IMR-90 (cell line): ENCODE results near the gene LTB4R. TPM values are rescaled to one million over a fixed set of nuclear protein-coding genes. Genes with fewer than 3 reads are reported as not detected.

Experiments
- ATAC-seq: fragments of 200-7000 bp; cut with Tn5 transposase; 2 replicates; pipeline ENCODE4 v1.9.1; 2020; ENCODE audit warnings: low read depth, mild to moderate bottlenecking, moderate library complexity
- BruUV-seq: library from RNA; stranded (reverse); fragments of 400-500 nt; replicated peaks from 2 replicates; lab custom pipeline; 2021; lab: Mats Ljungman, UMichigan
- CTCF ChIA-PET: fragments of 300-600 bp; formaldehyde crosslinking; extraction: SDS; loops from one replicate; lab custom pipeline; 2021; ENCODE audit warnings: antibody characterized with exemption; lab: Yijun Ruan, JAX
- POLR2A ChIA-PET: fragments of 300-600 bp; sonication (Branson Sonifier 250); formaldehyde crosslinking; loops from one replicate; lab custom pipeline; 2022; ENCODE audit warnings: antibody characterized with exemption; ENCODE audit not compliant: unreplicated experiment; lab: Charles Lee
- DNase-seq: peaks from one replicate; pipeline ENCODE4 v3.0.0; 2013
- H2AFZ ChIP-seq: replicated peaks from 2 replicates; pipeline ENCODE3; 2013; ENCODE audit warnings: low read length, mild to moderate bottlenecking; ENCODE audit not compliant: poor library complexity
- H2AK5ac ChIP-seq: 2 replicates; pipeline ENCODE4 v1.6.1; 2013; ENCODE audit warnings: low read depth, low read length, inconsistent platforms
- H2AK9ac ChIP-seq: replicated peaks from 2 replicates; pipeline ENCODE3; 2013; ENCODE audit warnings: mild to moderate bottlenecking, low read depth, low read length, moderate library complexity; ENCODE audit not compliant: poor library complexity
- H2BK120ac ChIP-seq: 2 replicates; pipeline ENCODE4 v1.6.1; 2013; ENCODE audit warnings: low read depth, low read length, inconsistent platforms
- H2BK15ac ChIP-seq: 3 replicates; pipeline ENCODE4 v1.6.1; 2013; ENCODE audit warnings: low read depth, low read length, inconsistent platforms
- H2BK20ac ChIP-seq: 2 replicates; pipeline ENCODE4 v1.6.1; 2013; ENCODE audit warnings: low read depth, mild to moderate bottlenecking, inconsistent platforms, low read length, moderate library complexity
- H2BK5ac ChIP-seq: 2 replicates; pipeline ENCODE4 v1.6.1; 2013; ENCODE audit warnings: mild to moderate bottlenecking, low read depth, low read length, inconsistent platforms; ENCODE audit not compliant: poor library complexity, severe bottlenecking
- H3K14ac ChIP-seq: replicated peaks from 2 replicates; pipeline ENCODE4 v1.6.1; 2013; ENCODE audit warnings: low read depth, low read length, inconsistent platforms
- H3K18ac ChIP-seq: 2 replicates; pipeline ENCODE4 v1.6.1; 2013; ENCODE audit warnings: low read depth, low read length, control low read depth
- H3K23ac ChIP-seq: 2 replicates; pipeline ENCODE4 v1.6.1; 2013; ENCODE audit warnings: low read depth, low read length, inconsistent platforms
- H3K27ac ChIP-seq: 2 replicates; pipeline ENCODE4 v1.5.1; 2013; ENCODE audit warnings: mild to moderate bottlenecking, control low read depth, low read length; ENCODE audit not compliant: insufficient read depth
- H3K27me3 ChIP-seq: 2 replicates; pipeline ENCODE4 v1.6.1; 2013; ENCODE audit warnings: low read length; ENCODE audit not compliant: control insufficient read depth, insufficient read depth
- H3K36me3 ChIP-seq: 2 replicates; pipeline ENCODE4 v1.6.1; 2013; ENCODE audit warnings: low read length, mixed read lengths; ENCODE audit not compliant: control insufficient read depth, insufficient read depth
- H3K4ac ChIP-seq: 2 replicates; pipeline ENCODE4 v1.6.1; 2013; ENCODE audit warnings: low read depth, low read length, inconsistent platforms
- H3K4me1 ChIP-seq: 2 replicates; pipeline ENCODE4 v1.6.1; 2013; ENCODE audit warnings: low read length, mixed read lengths; ENCODE audit not compliant: control insufficient read depth, insufficient read depth
- H3K4me2 ChIP-seq: 2 replicates; pipeline ENCODE4 v1.6.1; 2013; ENCODE audit warnings: low read depth, mild to moderate bottlenecking, control low read depth, low read length, moderate library complexity
- H3K4me3 ChIP-seq: 2 replicates; pipeline ENCODE4 v1.5.1; 2013; ENCODE audit warnings: low read depth, mild to moderate bottlenecking, control low read depth, low read length, moderate library complexity; ENCODE audit not compliant: insufficient read depth
- H3K56ac ChIP-seq: 2 replicates; pipeline ENCODE4 v1.6.1; 2013; ENCODE audit warnings: low read length, inconsistent platforms; ENCODE audit not compliant: insufficient read depth; ENCODE audit errors: extremely low read depth
- H3K79me1 ChIP-seq, 2 experiments: 2 replicates each; pipeline ENCODE4 v1.6.1; 2013; ENCODE audit warnings: low read length in 2 of 2, inconsistent platforms in 1 of 2, low read depth in 1 of 2
- H3K9ac ChIP-seq: 2 replicates; pipeline ENCODE4 v1.6.1; 2013; ENCODE audit warnings: low read depth, low read length, control low read depth
- H3K9me1 ChIP-seq: 2 replicates; pipeline ENCODE4 v1.6.1; 2013; ENCODE audit warnings: low read length, inconsistent platforms; ENCODE audit not compliant: insufficient read depth
- H3K9me3 ChIP-seq: 2 replicates; pipeline ENCODE4 v1.6.1; 2013; ENCODE audit warnings: low read length; ENCODE audit not compliant: control insufficient read depth, insufficient read depth
- H4K20me1 ChIP-seq: 2 replicates; pipeline ENCODE4 v1.6.1; 2013; ENCODE audit warnings: low read length, inconsistent platforms; ENCODE audit not compliant: insufficient read depth
- H4K5ac ChIP-seq: 2 replicates; pipeline ENCODE4 v1.6.1; 2013; ENCODE audit warnings: mild to moderate bottlenecking, low read depth, low read length, control low read depth
- H4K8ac ChIP-seq, 2 experiments: 2 replicates each; pipeline ENCODE4 v1.6.1; 2013; ENCODE audit warnings: low read depth in 2 of 2, low read length in 2 of 2, control low read depth in 1 of 2, inconsistent platforms in 1 of 2
- H4K91ac ChIP-seq: 2 replicates; pipeline ENCODE4 v1.6.1; 2013; ENCODE audit warnings: low read depth, low read length, inconsistent platforms; ENCODE audit not compliant: insufficient read depth
- MAFK ChIP-seq: IDR thresholded peaks from 2 replicates; pipeline ENCODE4 v1.6.1; 2012; ENCODE audit warnings: low read depth, low read length, improper control_type of control experiment
- MXI1 ChIP-seq: IDR thresholded peaks from 2 replicates; pipeline ENCODE4 v1.6.1; 2012; ENCODE audit warnings: low read depth, mild to moderate bottlenecking, low read length, moderate library complexity, borderline replicate concordance
- RAD21 ChIP-seq: IDR thresholded peaks from 2 replicates; pipeline ENCODE4 v1.6.1; 2012; ENCODE audit warnings: low read length, improper control_type of control experiment
- RCOR1 ChIP-seq: IDR thresholded peaks from 2 replicates; pipeline ENCODE4 v1.6.1; 2012; ENCODE audit warnings: mild to moderate bottlenecking, low read length, improper control_type of control experiment; ENCODE audit not compliant: insufficient replicate concordance
- SMC3 ChIP-seq: fragments of 150-350 bp; IDR thresholded peaks from 2 replicates; pipeline ENCODE4 v1.6.1; 2016; ENCODE audit warnings: low read depth, mild to moderate bottlenecking, antibody characterized with exemption, low read length, moderate library complexity
- WGBS, 2 experiments: methylation state at CpG; one replicate each; pipeline versions ENCODE4 v1.1.5 to v1.1.7; 2013; ENCODE audit warnings: missing lambda C conversion rate in 2 of 2; ENCODE audit not compliant: insufficient read length in 1 of 2; ENCODE audit errors: extremely low coverage in 2 of 2; 5-methylcytosine and 5-hydroxymethylcytosine counted together
- dilution Hi-C: fragments of 300-500 bp; cut with HindIII; formaldehyde crosslinking; loops from one replicate; pipeline ENCODE4 v1.14.3; 2018; ENCODE audit warnings: low sequenced_read_pairs; ENCODE audit not compliant: unreplicated experiment
- in situ Hi-C: fragments of 300-500 bp; cut with MboI; formaldehyde crosslinking; loops from 3 replicates; pipeline ENCODE4 v1.14.3; 2019; ENCODE audit warnings: low sequenced_read_pairs, inconsistent platforms, mixed read lengths
- intact Hi-C: fragments of 100-400 bp; cut with micrococcal nuclease; formaldehyde crosslinking; loops from 2 replicates; pipeline ENCODE4 v1.10.0; 2022
- polyA plus RNA-seq, 3 experiments: library from polyadenylated mRNA; depleted of rRNA; stranded (reverse); fragments of >200 nt; gene quantifications; 2 replicates each; pipeline ENCODE4 v1.2.3, GENCODE V29; 2012; ENCODE audit warnings: low replicate concordance in 1 of 3
- total RNA-seq: library from RNA; depleted of rRNA; stranded (reverse); fragments of >200 nt; gene quantifications from 2 replicates; pipeline ENCODE4 v1.2.3, GENCODE V29; 2012
- TF ChIP-seq, protein P1 (sequence below): conservative IDR thresholded peaks from 2 replicates; pipeline ENCODE4 v1.5.1; 2012; ENCODE audit warnings: mild to moderate bottlenecking, low read depth, low read length, improper control_type of control experiment
- TF ChIP-seq, protein P2 (sequence below): fragments of 150-350 bp; IDR thresholded peaks from 2 replicates; pipeline ENCODE4 v1.6.1; 2016; ENCODE audit warnings: low read depth, mild to moderate bottlenecking, low read length, moderate library complexity, borderline replicate concordance

LTB4R gene
- total and polyA plus RNA-seq, 2 of the 4 experiments (the other 2 are of a cell fraction): 0.18 to 2.3 TPM

DNA sequence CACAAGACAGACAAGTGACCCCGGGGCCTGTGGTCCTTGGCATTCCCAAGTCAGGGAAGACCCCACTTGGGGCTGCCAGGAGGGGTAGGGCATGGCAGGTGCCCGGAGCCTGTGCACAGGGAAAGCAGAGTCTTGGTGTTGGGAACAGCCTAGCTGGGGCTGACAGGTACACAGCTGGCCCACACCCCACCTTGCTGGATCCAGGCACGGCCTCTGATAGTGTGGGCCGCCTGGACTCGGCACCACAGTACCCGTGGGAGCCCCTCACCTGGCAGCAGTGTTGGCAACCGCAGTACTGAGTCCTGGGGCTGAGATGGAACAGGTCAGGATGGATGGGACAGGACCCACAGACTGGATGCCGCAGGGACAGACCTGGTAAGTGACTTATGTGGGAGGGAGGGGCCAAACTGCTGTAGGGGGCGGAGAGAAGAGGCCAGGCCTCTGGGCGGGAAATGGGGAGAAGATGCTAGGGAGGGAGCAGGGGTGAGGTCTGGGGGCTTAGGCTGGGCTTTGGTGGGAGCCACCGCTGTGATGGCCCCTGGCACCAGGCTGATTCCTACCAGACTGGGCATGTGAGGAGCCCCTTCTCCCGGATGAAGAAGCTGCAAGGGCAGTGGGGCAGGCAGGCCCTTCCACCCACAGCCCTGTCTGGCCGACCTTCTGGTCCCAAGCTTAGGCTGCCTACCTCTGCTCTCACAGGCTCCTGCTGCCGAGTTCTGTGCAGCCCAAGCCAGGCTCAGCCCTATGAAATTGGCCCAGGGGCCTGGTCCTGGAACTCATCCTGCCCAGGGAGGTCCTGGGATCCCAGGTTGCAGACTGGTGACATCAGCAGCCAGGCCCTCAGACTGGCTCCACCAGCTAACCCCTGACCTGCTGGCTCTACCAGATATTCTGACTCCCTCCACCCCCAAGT lies 48.2 kb upstream of the LTB4R start, which contains the start of gene TGM1 (continued):
- TF ChIP-seq RAD21 (no peak), MXI1 (no peak)

DNA sequence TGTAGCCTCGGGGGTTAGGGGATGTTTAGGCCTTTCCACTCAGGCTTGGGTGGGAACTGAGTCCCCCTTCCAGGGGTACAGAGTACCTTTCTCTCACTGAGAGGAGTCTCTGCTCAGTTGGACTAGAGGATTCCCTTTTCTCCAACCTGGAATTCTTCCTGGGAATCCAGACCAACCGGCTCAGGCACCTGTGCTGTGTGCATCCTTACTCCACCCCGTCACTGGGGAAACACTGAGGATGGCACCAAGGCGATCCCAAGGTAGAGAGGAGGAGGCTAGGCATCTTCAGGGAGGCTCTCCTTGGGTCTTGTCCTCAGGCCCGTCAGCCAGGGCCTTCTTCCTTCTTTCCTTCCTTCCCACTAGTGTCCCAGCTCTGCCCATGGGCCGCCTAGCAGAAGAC lies 47.5 kb upstream of the LTB4R start:
- Histone ChIP-seq H2BK120ac (no peak overlapping the region), H3K4me3 (no peak overlapping the region), H3K27me3 (no peaks in the 10 kb centered on the region), H4K8ac (no peak overlapping the region), H3K4me1 (peaks cover 6% of the 10 kb centered on the region), H4K20me1 (no peaks in the 10 kb centered on the region), H2BK15ac (no peak overlapping the region), H3K18ac (no peak overlapping the region), H3K4me2 (no peak overlapping the region), H2BK5ac (no peak overlapping the region), H3K9ac (no peak overlapping the region), H3K79me1 (peaks cover 0 to 2% of the 10 kb centered on the region in 2 experiments; a peak in 1 of 4 replicates), H2AFZ (peak overlapping the region; percentile 17), H3K4ac (no peak overlapping the region), H3K9me1 (peaks cover 11% of the 10 kb centered on the region; the same call in 1 of the 2 replicates), H4K5ac (no peak overlapping the region), H2AK9ac (peak overlapping the region; percentile 55), H2BK20ac (no peak overlapping the region), H2AK5ac (no peak overlapping the region), H4K91ac (no peak overlapping the region), H3K36me3 (peaks cover 24% of the 10 kb centered on the region), H3K23ac (no peak overlapping the region), H3K56ac (no peak overlapping the region), H3K27ac (no peak overlapping the region), H3K14ac (no peak overlapping the region), H3K9me3 (no peaks in the 10 kb centered on the region)
- no peak for TF ChIP-seq RCOR1
- TF ChIP-seq MAFK: no peak
- TF ChIP-seq, protein P1, sequence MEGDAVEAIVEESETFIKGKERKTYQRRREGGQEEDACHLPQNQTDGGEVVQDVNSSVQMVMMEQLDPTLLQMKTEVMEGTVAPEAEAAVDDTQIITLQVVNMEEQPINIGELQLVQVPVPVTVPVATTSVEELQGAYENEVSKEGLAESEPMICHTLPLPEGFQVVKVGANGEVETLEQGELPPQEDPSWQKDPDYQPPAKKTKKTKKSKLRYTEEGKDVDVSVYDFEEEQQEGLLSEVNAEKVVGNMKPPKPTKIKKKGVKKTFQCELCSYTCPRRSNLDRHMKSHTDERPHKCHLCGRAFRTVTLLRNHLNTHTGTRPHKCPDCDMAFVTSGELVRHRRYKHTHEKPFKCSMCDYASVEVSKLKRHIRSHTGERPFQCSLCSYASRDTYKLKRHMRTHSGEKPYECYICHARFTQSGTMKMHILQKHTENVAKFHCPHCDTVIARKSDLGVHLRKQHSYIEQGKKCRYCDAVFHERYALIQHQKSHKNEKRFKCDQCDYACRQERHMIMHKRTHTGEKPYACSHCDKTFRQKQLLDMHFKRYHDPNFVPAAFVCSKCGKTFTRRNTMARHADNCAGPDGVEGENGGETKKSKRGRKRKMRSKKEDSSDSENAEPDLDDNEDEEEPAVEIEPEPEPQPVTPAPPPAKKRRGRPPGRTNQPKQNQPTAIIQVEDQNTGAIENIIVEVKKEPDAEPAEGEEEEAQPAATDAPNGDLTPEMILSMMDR: no peak
- no peak for TF ChIP-seq SMC3
- TF ChIP-seq, protein P2, sequence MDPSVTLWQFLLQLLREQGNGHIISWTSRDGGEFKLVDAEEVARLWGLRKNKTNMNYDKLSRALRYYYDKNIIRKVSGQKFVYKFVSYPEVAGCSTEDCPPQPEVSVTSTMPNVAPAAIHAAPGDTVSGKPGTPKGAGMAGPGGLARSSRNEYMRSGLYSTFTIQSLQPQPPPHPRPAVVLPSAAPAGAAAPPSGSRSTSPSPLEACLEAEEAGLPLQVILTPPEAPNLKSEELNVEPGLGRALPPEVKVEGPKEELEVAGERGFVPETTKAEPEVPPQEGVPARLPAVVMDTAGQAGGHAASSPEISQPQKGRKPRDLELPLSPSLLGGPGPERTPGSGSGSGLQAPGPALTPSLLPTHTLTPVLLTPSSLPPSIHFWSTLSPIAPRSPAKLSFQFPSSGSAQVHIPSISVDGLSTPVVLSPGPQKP: no peak
- WGBS, 2 experiments: no CpG with 5 or more reads among the region's 6 CpGs
- dilution Hi-C loops: no loop called here
- ChIA-PET CTCF (no interaction called here), POLR2A (no interaction called here)
- in situ Hi-C loops: no loop called here
- intact Hi-C loops: no loop called here
- ATAC-seq (no peak), DNase-seq (no peak)
- BruUV-seq: no TSS peak
